IMR-90 (cell line): Measurements from ENCODE around the gene ALPP. TPM values are rescaled to one million over a fixed set of nuclear protein-coding genes. Genes with fewer than 3 reads are reported as not detected.
"Not testable (repeated sequence)": the region's sequence is repeated elsewhere in the genome, so short reads cannot be mapped to it uniquely, and the experiment has no call there.

Experiments used
- ATAC-seq: fragments of 200-7000 bp; cut with Tn5 transposase; 2 replicates; pipeline ENCODE4 v1.9.1; 2020; ENCODE audit warnings: low read depth, mild to moderate bottlenecking, moderate library complexity
- BruUV-seq: library from RNA; stranded (reverse); fragments of 400-500 nt; replicated peaks from 2 replicates; lab custom pipeline; 2021; lab: Mats Ljungman, UMichigan
- CTCF ChIA-PET: fragments of 300-600 bp; formaldehyde crosslinking; extraction: SDS; loops from one replicate; lab custom pipeline; 2021; ENCODE audit warnings: antibody characterized with exemption; lab: Yijun Ruan, JAX
- POLR2A ChIA-PET: fragments of 300-600 bp; sonication (Branson Sonifier 250); formaldehyde crosslinking; loops from one replicate; lab custom pipeline; 2022; ENCODE audit warnings: antibody characterized with exemption; ENCODE audit not compliant: unreplicated experiment; lab: Charles Lee
- DNase-seq: peaks from one replicate; pipeline ENCODE4 v3.0.0; 2013
- H2AFZ ChIP-seq: replicated peaks from 2 replicates; pipeline ENCODE3; 2013; ENCODE audit warnings: low read length, mild to moderate bottlenecking; ENCODE audit not compliant: poor library complexity
- H2AK5ac ChIP-seq: 2 replicates; pipeline ENCODE4 v1.6.1; 2013; ENCODE audit warnings: low read depth, low read length, inconsistent platforms
- H2AK9ac ChIP-seq: replicated peaks from 2 replicates; pipeline ENCODE3; 2013; ENCODE audit warnings: mild to moderate bottlenecking, low read depth, low read length, moderate library complexity; ENCODE audit not compliant: poor library complexity
- H2BK120ac ChIP-seq: 2 replicates; pipeline ENCODE4 v1.6.1; 2013; ENCODE audit warnings: low read depth, low read length, inconsistent platforms
- H2BK15ac ChIP-seq: 3 replicates; pipeline ENCODE4 v1.6.1; 2013; ENCODE audit warnings: low read depth, low read length, inconsistent platforms
- H2BK20ac ChIP-seq: 2 replicates; pipeline ENCODE4 v1.6.1; 2013; ENCODE audit warnings: low read depth, mild to moderate bottlenecking, inconsistent platforms, low read length, moderate library complexity
- H2BK5ac ChIP-seq: 2 replicates; pipeline ENCODE4 v1.6.1; 2013; ENCODE audit warnings: mild to moderate bottlenecking, low read depth, low read length, inconsistent platforms; ENCODE audit not compliant: poor library complexity, severe bottlenecking
- H3K14ac ChIP-seq: replicated peaks from 2 replicates; pipeline ENCODE4 v1.6.1; 2013; ENCODE audit warnings: low read depth, low read length, inconsistent platforms
- H3K18ac ChIP-seq: 2 replicates; pipeline ENCODE4 v1.6.1; 2013; ENCODE audit warnings: low read depth, low read length, control low read depth
- H3K23ac ChIP-seq: 2 replicates; pipeline ENCODE4 v1.6.1; 2013; ENCODE audit warnings: low read depth, low read length, inconsistent platforms
- H3K27ac ChIP-seq: 2 replicates; pipeline ENCODE4 v1.5.1; 2013; ENCODE audit warnings: mild to moderate bottlenecking, control low read depth, low read length; ENCODE audit not compliant: insufficient read depth
- H3K27me3 ChIP-seq: 2 replicates; pipeline ENCODE4 v1.6.1; 2013; ENCODE audit warnings: low read length; ENCODE audit not compliant: control insufficient read depth, insufficient read depth
- H3K36me3 ChIP-seq: 2 replicates; pipeline ENCODE4 v1.6.1; 2013; ENCODE audit warnings: low read length, mixed read lengths; ENCODE audit not compliant: control insufficient read depth, insufficient read depth
- H3K4ac ChIP-seq: 2 replicates; pipeline ENCODE4 v1.6.1; 2013; ENCODE audit warnings: low read depth, low read length, inconsistent platforms
- H3K4me1 ChIP-seq: 2 replicates; pipeline ENCODE4 v1.6.1; 2013; ENCODE audit warnings: low read length, mixed read lengths; ENCODE audit not compliant: control insufficient read depth, insufficient read depth
- H3K4me2 ChIP-seq: 2 replicates; pipeline ENCODE4 v1.6.1; 2013; ENCODE audit warnings: low read depth, mild to moderate bottlenecking, control low read depth, low read length, moderate library complexity
- H3K4me3 ChIP-seq: 2 replicates; pipeline ENCODE4 v1.5.1; 2013; ENCODE audit warnings: low read depth, mild to moderate bottlenecking, control low read depth, low read length, moderate library complexity; ENCODE audit not compliant: insufficient read depth
- H3K56ac ChIP-seq: 2 replicates; pipeline ENCODE4 v1.6.1; 2013; ENCODE audit warnings: low read length, inconsistent platforms; ENCODE audit not compliant: insufficient read depth; ENCODE audit errors: extremely low read depth
- H3K79me1 ChIP-seq, 2 experiments: 2 replicates each; pipeline ENCODE4 v1.6.1; 2013; ENCODE audit warnings: low read length in 2 of 2, inconsistent platforms in 1 of 2, low read depth in 1 of 2
- H3K9ac ChIP-seq: 2 replicates; pipeline ENCODE4 v1.6.1; 2013; ENCODE audit warnings: low read depth, low read length, control low read depth
- H3K9me1 ChIP-seq: 2 replicates; pipeline ENCODE4 v1.6.1; 2013; ENCODE audit warnings: low read length, inconsistent platforms; ENCODE audit not compliant: insufficient read depth
- H3K9me3 ChIP-seq: 2 replicates; pipeline ENCODE4 v1.6.1; 2013; ENCODE audit warnings: low read length; ENCODE audit not compliant: control insufficient read depth, insufficient read depth
- H4K20me1 ChIP-seq: 2 replicates; pipeline ENCODE4 v1.6.1; 2013; ENCODE audit warnings: low read length, inconsistent platforms; ENCODE audit not compliant: insufficient read depth
- H4K5ac ChIP-seq: 2 replicates; pipeline ENCODE4 v1.6.1; 2013; ENCODE audit warnings: mild to moderate bottlenecking, low read depth, low read length, control low read depth
- H4K8ac ChIP-seq, 2 experiments: 2 replicates each; pipeline ENCODE4 v1.6.1; 2013; ENCODE audit warnings: low read depth in 2 of 2, low read length in 2 of 2, control low read depth in 1 of 2, inconsistent platforms in 1 of 2
- H4K91ac ChIP-seq: 2 replicates; pipeline ENCODE4 v1.6.1; 2013; ENCODE audit warnings: low read depth, low read length, inconsistent platforms; ENCODE audit not compliant: insufficient read depth
- POLR2A ChIP-seq: IDR thresholded peaks from 2 replicates; pipeline ENCODE4 v1.6.1; 2012; ENCODE audit warnings: mild to moderate bottlenecking, low read depth, low read length
- WGBS, 2 experiments: methylation state at CpG; one replicate each; pipeline versions ENCODE4 v1.1.5 to v1.1.7; 2013; ENCODE audit warnings: missing lambda C conversion rate in 2 of 2; ENCODE audit not compliant: insufficient read length in 1 of 2; ENCODE audit errors: extremely low coverage in 2 of 2; 5-methylcytosine and 5-hydroxymethylcytosine counted together
- dilution Hi-C: fragments of 300-500 bp; cut with HindIII; formaldehyde crosslinking; loops from one replicate; pipeline ENCODE4 v1.14.3; 2018; ENCODE audit warnings: low sequenced_read_pairs; ENCODE audit not compliant: unreplicated experiment
- in situ Hi-C: fragments of 300-500 bp; cut with MboI; formaldehyde crosslinking; loops from 3 replicates; pipeline ENCODE4 v1.14.3; 2019; ENCODE audit warnings: low sequenced_read_pairs, inconsistent platforms, mixed read lengths
- intact Hi-C: fragments of 100-400 bp; cut with micrococcal nuclease; formaldehyde crosslinking; loops from 2 replicates; pipeline ENCODE4 v1.10.0; 2022
- polyA plus RNA-seq, 3 experiments: library from polyadenylated mRNA; depleted of rRNA; stranded (reverse); fragments of >200 nt; gene quantifications; 2 replicates each; pipeline ENCODE4 v1.2.3, GENCODE V29; 2012; ENCODE audit warnings: low replicate concordance in 1 of 3
- total RNA-seq: library from RNA; depleted of rRNA; stranded (reverse); fragments of >200 nt; gene quantifications from 2 replicates; pipeline ENCODE4 v1.2.3, GENCODE V29; 2012

ALPP gene
- total and polyA plus RNA-seq, 2 of the 4 experiments (the other 2 are of a cell fraction) = not detected

DNA sequence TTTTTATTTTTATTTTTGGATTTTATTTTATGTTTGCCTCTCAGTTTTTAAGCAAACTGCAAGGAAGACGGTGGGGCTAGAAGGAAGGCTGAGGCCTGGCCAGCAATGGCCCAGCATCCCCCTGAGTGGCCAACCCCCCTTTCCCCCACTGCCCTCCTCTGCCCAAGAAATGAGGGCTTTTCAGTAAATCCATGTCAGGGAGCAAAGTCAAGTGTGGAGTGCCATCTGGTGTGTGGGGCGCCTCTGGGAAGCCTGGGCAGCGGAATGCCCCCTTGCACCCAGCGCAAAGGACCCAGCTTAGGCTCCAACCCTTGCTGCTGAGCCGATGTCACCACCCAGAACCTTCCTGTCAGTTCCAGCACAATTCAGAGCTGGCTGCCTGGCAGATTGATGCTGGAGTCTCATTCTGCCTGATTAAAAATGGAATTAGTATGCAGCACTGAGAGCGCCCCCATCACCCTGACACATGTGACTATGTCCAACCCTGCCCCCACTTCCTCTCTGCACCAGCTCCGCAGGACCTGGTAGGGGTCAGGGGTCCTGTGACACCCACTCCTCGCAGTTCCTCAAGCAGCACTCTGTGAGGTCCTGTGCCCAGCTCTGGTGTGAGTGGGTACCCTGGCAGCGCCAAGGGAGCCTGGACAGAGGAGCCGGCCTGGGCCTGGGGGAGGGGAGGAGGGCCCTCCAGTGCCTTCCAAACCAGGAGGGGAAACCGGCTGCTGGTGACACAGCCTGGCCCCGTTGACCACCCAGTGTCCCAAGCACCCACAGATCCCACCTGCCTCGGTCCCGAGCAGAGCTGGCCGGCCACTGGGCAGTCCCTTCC lies 9.2 kb upstream of the ALPP start (continued):
- TF ChIP-seq POLR2A = no peak

DNA sequence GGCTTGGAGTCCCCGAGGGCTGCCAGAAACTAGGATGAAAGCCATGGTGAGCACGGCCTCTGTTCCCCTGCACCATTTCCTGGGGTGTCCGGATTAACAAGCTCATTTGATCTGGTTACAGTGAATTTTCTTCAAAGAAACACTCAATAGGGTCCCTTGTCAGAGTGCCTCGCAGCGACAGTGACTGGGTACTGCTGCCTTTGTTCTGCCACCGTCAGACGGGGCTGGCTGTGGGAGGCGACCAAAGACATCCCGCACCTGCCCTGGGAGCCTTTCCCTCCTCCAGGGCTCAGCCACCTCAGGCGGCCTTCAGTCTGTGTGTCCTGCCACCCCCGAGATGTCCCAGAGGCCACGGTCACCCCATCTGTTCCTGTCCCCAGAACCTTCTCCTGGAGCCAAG lies 8.5 kb upstream of the ALPP start:
- intact Hi-C loops, H2BK20ac ChIP-seq, H3K79me1 ChIP-seq, DNase-seq, CTCF ChIA-PET, H4K8ac ChIP-seq, H3K56ac ChIP-seq, H2AK5ac ChIP-seq, H3K18ac ChIP-seq, H3K4ac ChIP-seq, H2AFZ ChIP-seq, H3K14ac ChIP-seq, H3K36me3 ChIP-seq, H3K9me3 ChIP-seq, H2BK120ac ChIP-seq, H4K91ac ChIP-seq, H3K4me2 ChIP-seq, H3K4me3 ChIP-seq, H3K9me1 ChIP-seq, ATAC-seq, H3K27ac ChIP-seq, H4K5ac ChIP-seq, H3K23ac ChIP-seq, H3K4me1 ChIP-seq, H4K20me1 ChIP-seq, H2AK9ac ChIP-seq, BruUV-seq, H2BK15ac ChIP-seq, H3K9ac ChIP-seq, in situ Hi-C loops, dilution Hi-C loops, H2BK5ac ChIP-seq, POLR2A ChIA-PET: not testable (repeated sequence)
- peaks cover 19% of the 10 kb centered on the region for H3K27me3 ChIP-seq
- no CpG with 5 or more reads among the region's 12 CpGs for WGBS, 2 experiments
